GM19035 (cell line): ENCODE measurements around the gene ITGB1BP1.

Experiments used
- ATAC-seq: cut with Tn5 transposase; IDR thresholded peaks from one replicate; pipeline ENCODE4 v1.9.1; 2021; ENCODE audit not compliant: unreplicated experiment

The ITGB1BP1 gene

GRCh38 chr2:9428965-9429577, 5.7 kb upstream of the ITGB1BP1 start:
- ATAC-seq: no peak

GRCh38 chr2:9424447-9425164, 1.3 kb upstream of the ITGB1BP1 start:
- no peak for ATAC-seq

GRCh38 chr2:9423922-9424272, 569 bp upstream of the ITGB1BP1 start:
- peak; percentile 9 for ATAC-seq

- ATAC-seq: peak; percentile 31
Observed at GRCh38 chr2:9422321-9423099, 818 bp downstream of the ITGB1BP1 start.

- no peak for ATAC-seq
Observed at GRCh38 chr2:9420495-9420894, 2.8 kb downstream of the ITGB1BP1 start.

GRCh38 chr2:9419541-9419940, 3.8 kb downstream of the ITGB1BP1 start:
- no peak for ATAC-seq

- ATAC-seq: no peak
Observed at GRCh38 chr2:9418746-9419145, 4.6 kb downstream of the ITGB1BP1 start.

GRCh38 chr2:9417725-9418124, 5.6 kb downstream of the ITGB1BP1 start:
- ATAC-seq: no peak

- no peak for ATAC-seq
Observed at GRCh38 chr2:9416962-9417316, 6.4 kb downstream of the ITGB1BP1 start.

- no peak for ATAC-seq
Observed at GRCh38 chr2:9416267-9416961, 6.9 kb downstream of the ITGB1BP1 start.

GRCh38 chr2:9415516-9416169, 7.7 kb downstream of the ITGB1BP1 start:
- no peak for ATAC-seq

- no peak for ATAC-seq
Observed at GRCh38 chr2:9412781-9413180, 10.5 kb downstream of the ITGB1BP1 start.

GRCh38 chr2:9410108-9410507, 13.2 kb downstream of the ITGB1BP1 start:
- no peak for ATAC-seq

GRCh38 chr2:9408641-9409151, 14.6 kb downstream of the ITGB1BP1 start:
- ATAC-seq: no peak

GRCh38 chr2:9407363-9407811, 15.9 kb downstream of the ITGB1BP1 start:
- ATAC-seq: no peak

GRCh38 chr2:9406529-9407362, 16.6 kb downstream of the ITGB1BP1 start:
- ATAC-seq: no peak

- no peak for ATAC-seq
Observed at GRCh38 chr2:9405636-9406035, 17.7 kb downstream of the ITGB1BP1 start.

- ATAC-seq: no peak
Observed at GRCh38 chr2:9404451-9404850, 18.9 kb downstream of the ITGB1BP1 start.

GRCh38 chr2:9403924-9404323, 19.4 kb downstream of the ITGB1BP1 start:
- no peak for ATAC-seq
